Activated T-helper 1 cell treated with anti-CD3 and anti-CD28 coated beads, Interleukin-12 subunit alpha, Interleukin-12 subunit beta, Interleukin-2, Interleukin-4 antibody, amounts not matched to agents 30 ng/mL and 10 ng/mL and 1 ng/mL, durations not matched to agents 14 hours and 24 hours and 36 hours (primary cell): ENCODE data around the gene F3. TPM values are rescaled to one million over a fixed set of nuclear protein-coding genes. Genes with fewer than 3 reads are reported as not detected.

ENCODE experiments used
- DNase-seq: peaks from one replicate; pipeline ENCODE4 v3.0.0; 2021; ENCODE audit warnings: low spot score
- H3K27ac Mint-ChIP-seq: one replicate; pipeline ENCODE4 v1.8.0; 2021; ENCODE audit warnings: mild to moderate bottlenecking, mixed read lengths
- H3K27me3 Mint-ChIP-seq: one replicate; pipeline ENCODE4 v1.8.0; 2022; ENCODE audit warnings: mild to moderate bottlenecking, moderate library complexity, mixed read lengths; ENCODE audit not compliant: insufficient read depth
- H3K36me3 Mint-ChIP-seq: one replicate; pipeline ENCODE4 v1.8.0; 2021; ENCODE audit warnings: low read depth, mixed read lengths
- H3K4me1 Mint-ChIP-seq: one replicate; pipeline ENCODE4 v1.8.0; 2021; ENCODE audit warnings: low read depth, mixed read lengths
- H3K4me3 Mint-ChIP-seq: one replicate; pipeline ENCODE4 v1.8.0; 2021; ENCODE audit warnings: mild to moderate bottlenecking, moderate library complexity, mixed read lengths
- H3K9me3 Mint-ChIP-seq: one replicate; pipeline ENCODE4 v1.8.0; 2021; ENCODE audit warnings: mixed read lengths
- intact Hi-C: fragments of 100-400 bp; cut with micrococcal nuclease; formaldehyde crosslinking; loops from one replicate; pipeline ENCODE4 v1.15.1; 2024
- total RNA-seq: library from RNA; stranded (reverse); gene quantifications from 2 replicates; pipeline ENCODE4 v1.2.3, GENCODE V29; 2022

The F3 gene
- total RNA-seq, 1 donor from 2014 or later = 0.16 TPM

DNA sequence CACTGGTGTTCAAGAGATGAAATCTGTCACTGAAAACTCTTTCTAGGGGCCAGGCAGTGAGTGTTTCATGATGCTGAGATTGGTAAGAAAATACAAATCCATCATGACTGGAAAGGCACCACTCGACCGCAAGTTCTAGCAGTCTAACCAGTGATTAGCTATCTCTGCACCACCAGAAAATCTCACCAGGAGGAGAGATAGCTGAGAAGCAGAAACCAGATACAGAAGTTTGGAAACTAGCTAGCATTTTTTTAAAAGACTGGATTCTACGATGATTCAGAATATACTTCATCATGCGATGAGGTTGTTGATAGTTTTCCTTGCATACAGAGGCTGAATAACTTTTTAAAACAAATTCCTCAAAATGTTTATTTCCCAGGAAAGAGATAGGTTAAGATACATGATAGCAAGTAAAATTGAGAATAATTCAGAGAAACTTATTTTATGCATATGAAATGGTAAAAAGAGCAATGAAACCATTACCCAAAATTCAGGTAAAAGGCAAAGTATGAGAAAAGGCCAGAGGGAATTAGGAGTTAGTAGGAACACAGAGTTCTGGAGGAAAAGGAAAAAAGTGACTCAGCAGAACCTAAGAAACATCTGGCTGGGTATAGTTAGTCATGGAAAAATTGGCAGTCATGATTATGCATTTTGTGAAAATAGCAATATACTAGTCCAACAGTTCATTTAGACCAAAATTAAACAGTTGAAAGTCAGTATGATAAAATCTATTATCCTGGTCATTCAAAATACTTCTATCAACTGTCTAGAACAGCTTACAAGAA is 3.3 kb upstream of the F3 start:
- no peak overlapping the region for H3K4me3 Mint-ChIP-seq
- H3K27me3 Mint-ChIP-seq = peaks cover 61% of the 10 kb centered on the region
- no peak for DNase-seq
- H3K36me3 Mint-ChIP-seq = no peaks in the 10 kb centered on the region
- peaks cover 20% of the 10 kb centered on the region for H3K4me1 Mint-ChIP-seq
- no peaks in the 10 kb centered on the region for H3K9me3 Mint-ChIP-seq
- intact Hi-C loops = loop anchor here (10.0 kb wide), 3 partner anchors 310 to 690 kb away; partner anchors contain the start of genes ALG14, ARHGAP29 and RWDD3
- no peak overlapping the region for H3K27ac Mint-ChIP-seq

GRCh38 chr1:94543893-94544635 is 2.5 kb upstream of the F3 start:
- intact Hi-C loops = loop anchor here (2.0 to 10.0 kb wide), 4 partner anchors 59 to 691 kb away; partner anchors contain the start of genes ALG14, ARHGAP29 and RWDD3
- Mint-ChIP-seq H3K27me3 (peaks cover 68% of the 10 kb centered on the region), H3K9me3 (no peaks in the 10 kb centered on the region), H3K4me1 (peaks cover 20% of the 10 kb centered on the region), H3K27ac (no peak overlapping the region), H3K36me3 (no peaks in the 10 kb centered on the region), H3K4me3 (no peak overlapping the region)
- DNase-seq = no peak

DNA sequence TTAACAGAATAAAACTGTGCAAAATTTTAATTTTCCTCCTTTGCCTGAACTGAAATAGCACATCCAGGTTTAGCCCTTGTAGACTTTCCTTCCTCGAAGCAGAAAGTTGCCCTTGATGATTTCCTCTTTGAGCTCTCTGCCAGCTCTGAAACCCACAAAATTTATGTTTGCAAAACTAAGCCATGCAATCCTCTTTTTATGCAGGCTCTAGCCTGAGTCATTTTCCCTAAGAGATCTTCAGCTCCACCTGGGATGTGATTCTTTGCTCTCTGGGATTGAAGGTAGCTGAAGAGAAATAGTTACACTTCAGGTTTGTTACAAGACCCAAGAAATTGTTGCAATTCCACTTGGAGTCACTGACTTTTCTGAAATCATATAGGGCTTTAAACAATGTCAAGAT is 1.4 kb upstream of the F3 start:
- Mint-ChIP-seq H3K9me3 (no peaks in the 10 kb centered on the region), H3K36me3 (no peaks in the 10 kb centered on the region), H3K4me1 (peaks cover 20% of the 10 kb centered on the region), H3K4me3 (peak overlapping the region; percentile 40), H3K27ac (no peak overlapping the region), H3K27me3 (peaks cover 75% of the 10 kb centered on the region)
- intact Hi-C loops = loop anchor here (2.0 to 10.0 kb wide), 4 partner anchors 60 to 692 kb away; partner anchors contain the start of genes ALG14, ARHGAP29 and RWDD3
- no peak for DNase-seq

DNA sequence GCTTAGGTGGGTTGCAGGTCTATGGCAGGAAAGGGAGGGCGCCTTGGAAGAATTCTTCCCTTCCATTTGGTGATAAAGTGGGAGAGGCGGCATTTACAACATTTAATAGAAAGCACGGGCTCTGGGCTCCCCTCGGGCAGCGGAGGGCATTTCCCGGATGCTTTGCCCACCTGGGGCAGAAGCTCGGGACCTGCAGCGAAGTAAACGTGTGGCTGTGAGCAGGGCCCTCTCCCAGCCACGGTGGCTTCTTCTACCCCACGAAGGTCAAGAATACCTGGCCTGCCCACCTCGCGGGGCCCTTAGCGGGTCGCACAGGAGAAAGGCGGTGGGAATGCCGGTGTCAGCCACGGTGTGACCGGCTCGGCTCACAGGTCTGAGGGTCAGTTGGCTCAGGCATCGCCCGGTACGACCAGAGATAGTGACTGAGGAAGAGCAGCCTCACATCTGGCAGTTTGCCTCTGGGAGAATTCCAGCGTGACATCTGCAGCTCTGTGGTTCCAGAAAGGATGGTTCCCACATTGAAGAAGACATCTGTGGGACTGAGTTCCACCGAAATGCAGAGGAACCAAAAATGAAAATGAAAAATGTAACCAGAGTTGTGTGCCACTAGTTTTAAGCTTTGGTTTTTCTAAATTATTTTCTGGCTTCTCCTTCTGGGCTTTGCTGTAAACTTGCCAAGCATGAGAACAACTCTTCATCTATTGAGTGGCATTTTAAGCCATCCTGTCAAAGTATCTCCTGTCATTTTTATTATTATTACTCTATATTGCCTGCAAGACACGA is 720 bp upstream of the F3 start:
- peaks cover 20% of the 10 kb centered on the region for H3K4me1 Mint-ChIP-seq
- H3K36me3 Mint-ChIP-seq = no peaks in the 10 kb centered on the region
- no peak for DNase-seq
- peak overlapping the region; percentile 86 for H3K4me3 Mint-ChIP-seq
- peaks cover 78% of the 10 kb centered on the region for H3K27me3 Mint-ChIP-seq
- intact Hi-C loops = loop anchor here (1.0 to 10.0 kb wide), 5 partner anchors 61 to 693 kb away; partner anchors contain the start of genes ABCD3, ALG14, ARHGAP29 and RWDD3
- no peaks in the 10 kb centered on the region for H3K9me3 Mint-ChIP-seq
- peak overlapping the region; percentile 33 for H3K27ac Mint-ChIP-seq

DNA sequence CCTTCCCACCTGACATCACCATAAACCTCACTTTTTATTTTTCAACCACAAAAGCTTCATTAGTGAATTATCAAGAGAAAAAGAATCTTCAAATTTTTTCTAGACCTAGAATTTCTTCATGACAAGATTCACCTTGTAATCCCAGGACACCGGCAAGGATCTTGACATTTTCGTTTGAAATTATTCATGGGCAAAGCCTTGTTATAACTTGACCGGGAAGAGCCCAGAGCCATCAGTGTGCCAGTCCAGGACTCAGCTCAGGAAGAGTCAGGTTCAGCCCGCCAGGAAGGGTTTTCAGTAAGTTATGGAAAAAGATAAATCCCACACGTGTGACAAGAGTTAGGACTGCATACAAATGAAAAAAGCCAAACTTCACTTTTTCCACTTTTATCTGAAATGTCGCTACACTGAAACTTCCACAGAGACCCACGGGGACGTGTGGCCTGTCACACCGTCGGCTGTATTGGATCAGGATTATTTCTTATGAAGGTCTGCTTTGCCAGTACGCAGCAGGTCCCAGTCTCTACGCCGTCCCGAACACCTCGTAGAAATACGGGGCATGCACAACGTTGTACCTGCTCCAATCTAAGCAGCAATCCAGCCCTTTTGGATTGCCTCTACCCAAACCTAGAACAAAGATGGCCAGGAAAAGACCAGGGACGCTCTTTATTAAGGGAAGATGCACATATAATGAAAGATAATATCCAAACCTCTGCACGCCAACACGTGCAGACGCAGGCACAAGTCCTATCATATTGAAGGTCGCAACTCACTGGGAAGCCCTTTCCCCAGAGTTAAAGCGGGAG is 916 bp downstream of the F3 start:
- peaks cover 20% of the 10 kb centered on the region for H3K4me1 Mint-ChIP-seq
- H3K36me3 Mint-ChIP-seq = no peaks in the 10 kb centered on the region
- H3K27ac Mint-ChIP-seq = no peak overlapping the region
- intact Hi-C loops = loop anchor here (10.0 kb wide), 3 partner anchors 306 to 694 kb away; partner anchors contain the start of genes ALG14, ARHGAP29 and RWDD3
- H3K9me3 Mint-ChIP-seq = no peaks in the 10 kb centered on the region
- no peak for DNase-seq
- H3K4me3 Mint-ChIP-seq = peak overlapping the region; percentile 79
- H3K27me3 Mint-ChIP-seq = peaks cover 81% of the 10 kb centered on the region

DNA sequence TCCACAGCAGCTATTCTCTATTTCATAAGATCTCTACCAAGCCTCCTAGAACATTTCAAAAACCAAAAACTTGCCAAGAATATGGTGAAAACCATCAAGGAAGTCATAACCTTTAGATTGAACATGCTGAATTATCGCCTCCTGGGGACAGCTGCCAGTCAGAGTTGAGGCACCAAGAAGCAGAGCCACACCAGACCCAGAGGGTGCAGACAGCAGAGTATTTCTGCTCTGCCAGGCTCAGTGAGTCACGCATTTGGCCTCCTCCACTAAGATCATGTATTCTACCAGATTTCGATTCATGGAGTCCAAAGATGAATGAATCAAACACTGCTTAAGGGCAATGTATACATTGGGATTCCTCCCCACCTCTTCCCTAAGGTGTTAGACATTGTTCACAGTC is 2.1 kb downstream of the F3 start:
- H3K27ac Mint-ChIP-seq = no peak overlapping the region
- DNase-seq = no peak
- H3K4me3 Mint-ChIP-seq = no peak overlapping the region
- peaks cover 20% of the 10 kb centered on the region for H3K4me1 Mint-ChIP-seq
- intact Hi-C loops = no loop called here
- peaks cover 73% of the 10 kb centered on the region for H3K27me3 Mint-ChIP-seq
- no peaks in the 10 kb centered on the region for H3K36me3 Mint-ChIP-seq
- no peaks in the 10 kb centered on the region for H3K9me3 Mint-ChIP-seq

DNA sequence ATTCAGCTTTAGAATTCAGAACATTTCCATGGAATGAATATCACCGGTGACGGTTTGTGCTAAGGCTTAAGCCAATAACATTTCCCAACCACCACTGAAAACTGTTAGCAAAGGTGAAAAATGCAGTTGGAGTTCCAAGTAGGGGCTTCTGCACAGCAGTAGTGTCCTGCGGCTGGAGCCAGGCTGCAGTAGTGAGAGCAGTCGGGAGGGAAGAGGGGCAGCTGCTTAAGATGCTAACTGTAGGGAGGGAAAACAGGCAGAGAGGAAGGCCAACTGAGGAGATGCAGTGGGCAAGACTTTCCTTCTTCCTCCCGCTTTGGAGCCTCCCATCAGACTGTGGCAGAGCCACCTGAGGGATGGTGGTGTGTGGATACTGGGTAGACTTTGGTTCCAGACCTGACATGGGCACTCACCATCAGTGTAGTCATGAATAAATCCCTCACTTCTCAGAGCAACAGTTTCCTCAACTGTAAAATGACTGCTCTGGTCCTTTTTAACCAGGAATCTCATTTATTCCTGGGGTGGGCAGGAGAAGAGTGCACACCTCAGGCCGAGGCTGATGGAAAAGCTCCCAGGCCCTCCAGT is 3.2 kb downstream of the F3 start:
- no peak overlapping the region for H3K4me3 Mint-ChIP-seq
- no peaks in the 10 kb centered on the region for H3K9me3 Mint-ChIP-seq
- peaks cover 61% of the 10 kb centered on the region for H3K27me3 Mint-ChIP-seq
- DNase-seq = no peak
- H3K27ac Mint-ChIP-seq = no peak overlapping the region
- peaks cover 20% of the 10 kb centered on the region for H3K4me1 Mint-ChIP-seq
- H3K36me3 Mint-ChIP-seq = no peaks in the 10 kb centered on the region
- intact Hi-C loops = no loop called here

DNA sequence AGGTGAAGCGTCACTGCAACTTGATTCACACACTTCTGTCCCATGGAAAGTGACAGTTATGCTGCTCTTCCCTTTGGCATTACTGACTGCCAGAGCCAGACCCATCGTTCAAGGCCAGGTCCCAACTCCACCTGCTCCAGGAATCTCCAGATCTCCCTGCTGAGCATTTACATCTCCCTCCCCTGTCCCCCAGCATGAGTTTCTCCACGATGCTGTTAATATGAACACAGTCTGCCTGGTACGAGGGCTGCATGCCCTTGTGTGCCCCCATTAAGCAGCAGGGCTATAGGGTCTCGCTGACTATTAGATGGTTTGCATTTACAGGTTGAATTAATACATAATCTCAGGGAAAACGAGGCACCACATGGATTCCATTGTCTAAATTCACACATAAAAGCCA is 4.3 kb downstream of the F3 start:
- no peaks in the 10 kb centered on the region for H3K36me3 Mint-ChIP-seq
- peaks cover 55% of the 10 kb centered on the region for H3K27me3 Mint-ChIP-seq
- H3K9me3 Mint-ChIP-seq = no peaks in the 10 kb centered on the region
- intact Hi-C loops = no loop called here
- H3K27ac Mint-ChIP-seq = no peak overlapping the region
- H3K4me3 Mint-ChIP-seq = no peak overlapping the region
- H3K4me1 Mint-ChIP-seq = peaks cover 11% of the 10 kb centered on the region
- no peak for DNase-seq

GRCh38 chr1:94535879-94536278 is 5.7 kb downstream of the F3 start:
- Mint-ChIP-seq H3K4me1 (peaks cover 5% of the 10 kb centered on the region), H3K27me3 (peaks cover 46% of the 10 kb centered on the region), H3K27ac (no peak overlapping the region), H3K4me3 (no peak overlapping the region), H3K36me3 (no peaks in the 10 kb centered on the region), H3K9me3 (no peaks in the 10 kb centered on the region)
- no peak for DNase-seq
- intact Hi-C loops = no loop called here

DNA sequence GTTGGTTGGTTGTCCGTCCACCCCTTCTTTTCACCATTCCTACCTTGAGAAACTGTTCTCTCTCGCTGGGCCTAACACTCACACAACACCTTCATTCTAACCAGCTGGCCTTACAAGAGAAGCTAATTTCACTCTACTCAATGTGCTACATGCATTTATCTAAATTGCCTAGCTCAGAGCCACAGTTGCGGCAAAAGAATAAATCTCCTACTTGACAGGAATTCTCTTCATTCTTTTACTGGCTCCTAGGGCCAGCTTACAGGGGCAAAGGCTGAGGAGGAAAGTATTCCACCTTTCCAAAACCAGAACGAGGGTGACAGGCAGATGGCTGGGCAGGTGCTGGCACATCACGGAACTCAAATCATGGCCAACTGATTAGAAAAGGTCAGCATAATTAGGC is 6.5 kb downstream of the F3 start:
- Mint-ChIP-seq H3K4me1 (peaks cover 1% of the 10 kb centered on the region), H3K27me3 (peaks cover 39% of the 10 kb centered on the region), H3K4me3 (no peak overlapping the region), H3K27ac (no peak overlapping the region), H3K36me3 (no peaks in the 10 kb centered on the region), H3K9me3 (no peaks in the 10 kb centered on the region)
- intact Hi-C loops = no loop called here
- DNase-seq = no peak

DNA sequence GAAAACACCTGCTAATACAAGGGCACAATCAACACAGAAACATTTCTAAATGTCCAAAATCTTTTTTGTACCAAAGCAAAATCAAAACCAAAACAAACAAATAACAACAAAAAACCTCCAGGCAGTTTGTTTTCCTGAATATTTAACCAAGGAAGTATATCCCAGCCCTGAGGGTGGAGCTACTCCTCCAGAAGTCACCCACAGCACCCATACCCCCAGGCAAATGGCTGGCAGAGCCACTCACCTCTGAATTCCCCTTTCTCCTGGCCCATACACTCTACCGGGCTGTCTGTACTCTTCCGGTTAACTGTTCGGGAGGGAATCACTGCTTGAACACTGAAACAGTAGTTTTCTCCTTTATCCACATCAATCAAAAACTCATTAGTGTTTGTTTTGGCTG is 9.5 kb downstream of the F3 start:
- H3K27ac Mint-ChIP-seq = no peak overlapping the region
- peaks cover 23% of the 10 kb centered on the region for H3K27me3 Mint-ChIP-seq
- intact Hi-C loops = no loop called here
- no peaks in the 10 kb centered on the region for H3K9me3 Mint-ChIP-seq
- H3K4me1 Mint-ChIP-seq = no peaks in the 10 kb centered on the region
- DNase-seq = no peak
- no peaks in the 10 kb centered on the region for H3K36me3 Mint-ChIP-seq
- no peak overlapping the region for H3K4me3 Mint-ChIP-seq

GRCh38 chr1:94531664-94532063 is 9.9 kb downstream of the F3 start:
- peaks cover 21% of the 10 kb centered on the region for H3K27me3 Mint-ChIP-seq

More at GRCh38 chr1:94531664-94532063, 9.9 kb downstream of the F3 start:
- no peaks in the 10 kb centered on the region for H3K4me1 Mint-ChIP-seq
- no peak for DNase-seq
- intact Hi-C loops = no loop called here
- H3K36me3 Mint-ChIP-seq = no peaks in the 10 kb centered on the region
- no peak overlapping the region for H3K27ac Mint-ChIP-seq
- no peak overlapping the region for H3K4me3 Mint-ChIP-seq
- no peaks in the 10 kb centered on the region for H3K9me3 Mint-ChIP-seq
